Liver (tissue), 9 donors: ENCODE data around the gene PRRT3. TPM values are rescaled to one million over a fixed set of nuclear protein-coding genes. Genes with fewer than 3 reads are reported as not detected.

ENCODE experiments used
- DNase-seq: peaks from one replicate; pipeline ENCODE4 v3.0.0-alpha.2; 2017; ENCODE audit warnings: low spot score
- H3K27ac ChIP-seq, 2 donors: one replicate each; pipeline ENCODE4 v1.7.0; 2013; ENCODE audit warnings: inconsistent platforms in 2 of 2, low read length in 2 of 2, control low read depth in 1 of 2, low read depth in 1 of 2, mild to moderate bottlenecking in 1 of 2
- H3K27me3 ChIP-seq, 4 donors: one replicate each; pipeline versions ENCODE4 v1.6.1 to v1.7.0; 2013; ENCODE audit warnings: low read length in 3 of 4, inconsistent platforms in 1 of 4, mild to moderate bottlenecking in 1 of 4, moderate library complexity in 1 of 4; ENCODE audit not compliant: control insufficient read depth in 4 of 4, insufficient read depth in 4 of 4
- H3K36me3 ChIP-seq, 4 donors: one replicate each; pipeline versions ENCODE4 v1.6.1 to v1.7.0; 2013; ENCODE audit warnings: low read length in 3 of 4, mild to moderate bottlenecking in 3 of 4, low read depth in 1 of 4, moderate library complexity in 1 of 4; ENCODE audit not compliant: control insufficient read depth in 4 of 4, insufficient read depth in 3 of 4
- H3K4me1 ChIP-seq, 4 donors: one replicate each; pipeline versions ENCODE4 v1.6.1 to v1.7.0; 2013; ENCODE audit warnings: low read length in 3 of 4, mild to moderate bottlenecking in 3 of 4, moderate library complexity in 1 of 4; ENCODE audit not compliant: control insufficient read depth in 4 of 4, insufficient read depth in 4 of 4
- H3K4me3 ChIP-seq, 3 donors: one replicate each; pipeline versions ENCODE4 v1.6.1 to v1.7.0; 2013; ENCODE audit warnings: low read length in 3 of 3, control low read depth in 1 of 3, low read depth in 1 of 3, mild to moderate bottlenecking in 1 of 3
- H3K9ac ChIP-seq, 2 donors: one replicate each; pipeline ENCODE4 v1.7.0; 2013; ENCODE audit warnings: low read length in 2 of 2, mild to moderate bottlenecking in 2 of 2, moderate library complexity in 2 of 2, control low read depth in 1 of 2, low read depth in 1 of 2
- H3K9me3 ChIP-seq, 4 donors: one replicate each; pipeline versions ENCODE4 v1.6.1 to v1.7.0; 2013; ENCODE audit warnings: low read length in 3 of 4; ENCODE audit not compliant: control insufficient read depth in 4 of 4
- EGR1 ChIP-seq, 2 donors: IDR thresholded peaks; 2 replicates each; pipeline ENCODE4 v1.6.1; 2016 to 2018; ENCODE audit warnings: antibody characterized with exemption in 2 of 2, low read depth in 2 of 2
- FOXA1 ChIP-seq: IDR thresholded peaks from 2 replicates; pipeline ENCODE4 v1.6.1; 2016; ENCODE audit warnings: antibody characterized with exemption
- FOXA2 ChIP-seq: IDR thresholded peaks from 2 replicates; pipeline ENCODE4 v1.6.1; 2016; ENCODE audit warnings: antibody characterized with exemption
- GABPA ChIP-seq, 2 donors: IDR thresholded peaks in 1 of 2; conservative IDR thresholded peaks in 1 of 2; 2 replicates each; pipeline ENCODE4 v1.6.1; 2016; ENCODE audit warnings: antibody characterized with exemption in 2 of 2, mild to moderate bottlenecking in 1 of 2, moderate library complexity in 1 of 2
- HNF4G ChIP-seq: IDR thresholded peaks from 2 replicates; pipeline ENCODE4 v1.6.1; 2016; ENCODE audit warnings: antibody characterized with exemption
- JUND ChIP-seq, 2 donors: IDR thresholded peaks; 2 replicates each; pipeline ENCODE4 v1.6.1; 2016; ENCODE audit warnings: antibody characterized with exemption in 2 of 2
- NR2F2 ChIP-seq: IDR thresholded peaks from 2 replicates; pipeline ENCODE4 v1.6.1; 2016; ENCODE audit warnings: antibody characterized with exemption
- RAD21 ChIP-seq, 2 donors: IDR thresholded peaks; 2 replicates each; pipeline ENCODE4 v1.6.1; 2016; ENCODE audit warnings: antibody characterized with exemption in 2 of 2, mild to moderate bottlenecking in 2 of 2
- RXRA ChIP-seq, 2 donors: IDR thresholded peaks; 2 replicates each; pipeline ENCODE4 v1.6.1; 2017 to 2018; ENCODE audit warnings: antibody characterized with exemption in 2 of 2, mild to moderate bottlenecking in 1 of 2
- TAF1 ChIP-seq: conservative IDR thresholded peaks from 2 replicates; pipeline ENCODE4 v1.6.1; 2016; ENCODE audit warnings: antibody characterized with exemption, mild to moderate bottlenecking
- YY1 ChIP-seq: IDR thresholded peaks from 2 replicates; pipeline ENCODE4 v1.6.1; 2016; ENCODE audit warnings: antibody characterized with exemption, mild to moderate bottlenecking
- WGBS: extraction: QIAGEN DNeasy Blood & Tissue Kit; methylation state at CpG from one replicate; pipeline ENCODE4 v1.1.7; 2013; 5-methylcytosine and 5-hydroxymethylcytosine counted together
- polyA plus RNA-seq, 2 donors: library from polyadenylated mRNA; stranded (reverse) in 1 of 2; unstranded in 1 of 2; fragments of 200-250 nt in 1 of 2; fragments of >200 nt in 1 of 2; fragmentation: Nextera tagmentation in 1 of 2; extraction: Ambion mirVana in 1 of 2; gene quantifications; one replicate each; pipeline versions ENCODE4 v1.2.1 to v1.2.3, GENCODE V29; 2013 to 2015
- total RNA-seq, 2 donors: library from RNA; depleted of rRNA; stranded (reverse); fragments of >200 nt; gene quantifications; one replicate each; pipeline ENCODE4 v1.2.3, GENCODE V29; 2014
- TF ChIP-seq, protein P1 (sequence below): fragments of 150-350 bp; IDR thresholded peaks from 2 replicates; pipeline ENCODE4 v1.5.1; 2017; ENCODE audit warnings: improper control_type of control experiment, low read depth, low read length; ENCODE audit not compliant: missing input control
- TF ChIP-seq, protein P2 (sequence below): IDR thresholded peaks from 2 replicates; pipeline ENCODE4 v1.6.1; 2016; ENCODE audit warnings: antibody characterized with exemption
- TF ChIP-seq, protein P3 (sequence below): IDR thresholded peaks from 2 replicates; pipeline ENCODE4 v1.6.1; 2016; ENCODE audit warnings: antibody characterized with exemption
- TF ChIP-seq, protein P4 (sequence below): IDR thresholded peaks from 2 replicates; pipeline ENCODE4 v1.6.1; 2016; ENCODE audit warnings: antibody characterized with exemption
- donor health status: healthy.
- donor health status: healthy.
- donor health status: healthy.
- donor health status: healthy.
- donor health status: healthy.

PRRT3 gene
- total and polyA plus RNA-seq, 4 donors, result 0.14 to 0.79 (median 0.24) TPM

DNA sequence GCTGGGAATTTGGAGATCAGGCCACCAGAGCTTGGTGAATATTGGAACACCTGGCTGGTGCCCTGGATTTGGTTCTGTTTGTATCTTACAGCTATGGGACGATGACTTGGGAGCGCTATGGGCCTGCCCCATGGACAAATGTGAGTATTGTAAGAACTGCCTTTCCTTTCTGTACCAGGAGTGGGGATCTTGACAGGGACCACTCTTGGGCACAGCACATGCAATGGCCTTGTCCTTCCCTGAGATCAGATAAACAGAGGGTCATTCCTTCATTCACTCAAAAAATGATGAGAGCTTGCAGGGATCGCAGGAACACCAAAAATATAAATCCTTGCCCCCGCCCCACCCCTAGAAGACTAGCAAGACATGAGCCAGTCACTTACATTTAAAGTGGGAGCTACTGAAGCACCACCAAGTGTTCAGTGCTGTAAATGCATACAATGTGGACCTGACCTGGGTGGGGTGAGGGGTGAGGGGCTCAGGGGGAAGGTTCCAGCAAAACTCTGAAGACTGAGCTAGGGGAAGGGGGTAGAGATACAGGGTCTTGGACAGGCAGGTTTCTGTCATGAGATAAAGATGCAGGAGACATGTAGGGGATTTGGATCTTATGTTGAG lies 21.3 kb downstream of the PRRT3 start:
- H3K36me3 ChIP-seq, result peaks cover 2 to 29% (median 9%) of the 10 kb centered on the region in 4 donors
- H3K4me3 ChIP-seq, result no peak overlapping the region
- no peak overlapping the region for H3K9ac ChIP-seq
- TF ChIP-seq RAD21 (IDR thresholded peaks at IDR 0.05) (peak; percentile 24 to 54), FOXA1 (no peak)
- TF ChIP-seq, protein P1, sequence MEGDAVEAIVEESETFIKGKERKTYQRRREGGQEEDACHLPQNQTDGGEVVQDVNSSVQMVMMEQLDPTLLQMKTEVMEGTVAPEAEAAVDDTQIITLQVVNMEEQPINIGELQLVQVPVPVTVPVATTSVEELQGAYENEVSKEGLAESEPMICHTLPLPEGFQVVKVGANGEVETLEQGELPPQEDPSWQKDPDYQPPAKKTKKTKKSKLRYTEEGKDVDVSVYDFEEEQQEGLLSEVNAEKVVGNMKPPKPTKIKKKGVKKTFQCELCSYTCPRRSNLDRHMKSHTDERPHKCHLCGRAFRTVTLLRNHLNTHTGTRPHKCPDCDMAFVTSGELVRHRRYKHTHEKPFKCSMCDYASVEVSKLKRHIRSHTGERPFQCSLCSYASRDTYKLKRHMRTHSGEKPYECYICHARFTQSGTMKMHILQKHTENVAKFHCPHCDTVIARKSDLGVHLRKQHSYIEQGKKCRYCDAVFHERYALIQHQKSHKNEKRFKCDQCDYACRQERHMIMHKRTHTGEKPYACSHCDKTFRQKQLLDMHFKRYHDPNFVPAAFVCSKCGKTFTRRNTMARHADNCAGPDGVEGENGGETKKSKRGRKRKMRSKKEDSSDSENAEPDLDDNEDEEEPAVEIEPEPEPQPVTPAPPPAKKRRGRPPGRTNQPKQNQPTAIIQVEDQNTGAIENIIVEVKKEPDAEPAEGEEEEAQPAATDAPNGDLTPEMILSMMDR, result peak; percentile 7
- no peaks in the 10 kb centered on the region for H3K27me3 ChIP-seq
- DNase-seq, result no peak
- WGBS, result 96% methylated on average over 4 of the region's 4 CpGs
- no peaks in the 10 kb centered on the region for H3K9me3 ChIP-seq
- no peak overlapping the region for H3K27ac ChIP-seq
- peaks cover 4 to 29% (median 22%) of the 10 kb centered on the region in 4 donors for H3K4me1 ChIP-seq

GRCh38 chr3:9928158-9928557 lies 24.1 kb downstream of the PRRT3 start:
- no peak overlapping the region for H3K9ac ChIP-seq
- no peaks in the 10 kb centered on the region for H3K9me3 ChIP-seq
- H3K27me3 ChIP-seq, result no peaks in the 10 kb centered on the region
- H3K36me3 ChIP-seq, result peaks cover 2 to 45% (median 25%) of the 10 kb centered on the region in 4 donors
- 94% methylated on average over 23 of the region's 23 CpGs for WGBS
- no peak overlapping the region for H3K4me3 ChIP-seq
- H3K4me1 ChIP-seq, result peaks cover 0 to 9% (median 6%) of the 10 kb centered on the region in 4 donors
- no peak overlapping the region for H3K27ac ChIP-seq
- TF ChIP-seq RXRA (IDR thresholded peaks at IDR 0.05), result no peak
- TF ChIP-seq EGR1 (IDR thresholded peaks at IDR 0.05; ENCODE audit: low read depth in 2 of 2), result no peak
- no peak for DNase-seq

GRCh38 chr3:9918261-9919038 lies 33.8 kb downstream of the PRRT3 start:
- H3K27ac ChIP-seq, result peak overlapping the region; percentile 75 to 79
- 82% methylated on average over 8 of the region's 8 CpGs for WGBS
- DNase-seq, result no peak

More at GRCh38 chr3:9918261-9919038, 33.8 kb downstream of the PRRT3 start:
- H3K36me3 ChIP-seq, result peaks cover 0 to 10% (median 4%) of the 10 kb centered on the region in 4 donors
- no peaks in the 10 kb centered on the region for H3K27me3 ChIP-seq
- H3K9me3 ChIP-seq, result no peaks in the 10 kb centered on the region
- H3K4me3 ChIP-seq, result peak overlapping the region in 1 of 3 donors; percentile 32
- H3K9ac ChIP-seq, result peak overlapping the region in 1 of 2 donors; percentile 77
- H3K4me1 ChIP-seq, result peaks cover 19 to 50% (median 38%) of the 10 kb centered on the region in 4 donors
- TF ChIP-seq RAD21 (IDR thresholded peaks at IDR 0.05) (no peak), NR2F2 (no peak), TAF1 (no peak), GABPA (IDR thresholded peaks at IDR 0.05 in 1 of 2, conservative IDR thresholded peaks at IDR 0.05 in 1 of 2) (no peak), YY1 (no peak), FOXA2 (no peak), HNF4G (no peak), RXRA (IDR thresholded peaks at IDR 0.05) (no peak), JUND (IDR thresholded peaks at IDR 0.05) (no peak)
- TF ChIP-seq, protein P2, sequence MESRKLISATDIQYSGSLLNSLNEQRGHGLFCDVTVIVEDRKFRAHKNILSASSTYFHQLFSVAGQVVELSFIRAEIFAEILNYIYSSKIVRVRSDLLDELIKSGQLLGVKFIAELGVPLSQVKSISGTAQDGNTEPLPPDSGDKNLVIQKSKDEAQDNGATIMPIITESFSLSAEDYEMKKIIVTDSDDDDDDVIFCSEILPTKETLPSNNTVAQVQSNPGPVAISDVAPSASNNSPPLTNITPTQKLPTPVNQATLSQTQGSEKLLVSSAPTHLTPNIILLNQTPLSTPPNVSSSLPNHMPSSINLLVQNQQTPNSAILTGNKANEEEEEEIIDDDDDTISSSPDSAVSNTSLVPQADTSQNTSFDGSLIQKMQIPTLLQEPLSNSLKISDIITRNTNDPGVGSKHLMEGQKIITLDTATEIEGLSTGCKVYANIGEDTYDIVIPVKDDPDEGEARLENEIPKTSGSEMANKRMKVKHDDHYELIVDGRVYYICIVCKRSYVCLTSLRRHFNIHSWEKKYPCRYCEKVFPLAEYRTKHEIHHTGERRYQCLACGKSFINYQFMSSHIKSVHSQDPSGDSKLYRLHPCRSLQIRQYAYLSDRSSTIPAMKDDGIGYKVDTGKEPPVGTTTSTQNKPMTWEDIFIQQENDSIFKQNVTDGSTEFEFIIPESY, result no peak
- TF ChIP-seq, protein P3, sequence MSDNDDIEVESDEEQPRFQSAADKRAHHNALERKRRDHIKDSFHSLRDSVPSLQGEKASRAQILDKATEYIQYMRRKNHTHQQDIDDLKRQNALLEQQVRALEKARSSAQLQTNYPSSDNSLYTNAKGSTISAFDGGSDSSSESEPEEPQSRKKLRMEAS, result no peak
- TF ChIP-seq, protein P4, sequence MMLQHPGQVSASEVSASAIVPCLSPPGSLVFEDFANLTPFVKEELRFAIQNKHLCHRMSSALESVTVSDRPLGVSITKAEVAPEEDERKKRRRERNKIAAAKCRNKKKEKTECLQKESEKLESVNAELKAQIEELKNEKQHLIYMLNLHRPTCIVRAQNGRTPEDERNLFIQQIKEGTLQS, result no peak
- TF ChIP-seq, protein P1, result no peak
